MCF 10A (cell line): ENCODE results near the gene JPH3. TPM values are rescaled to one million over a fixed set of nuclear protein-coding genes. Genes with fewer than 3 reads are reported as not detected.

Experiments used
- BruUV-seq: library from RNA; stranded (reverse); fragments of 400-500 nt; replicated peaks from 2 replicates; lab custom pipeline; 2021; lab: Mats Ljungman, UMichigan
- CTCF ChIA-PET: fragments of 300-600 bp; sonication (Branson Sonifier 250); formaldehyde crosslinking; extraction: SDS; loops from one replicate; lab custom pipeline; 2021; ENCODE audit warnings: antibody characterized with exemption, inconsistent platforms; lab: Yijun Ruan, JAX
- POLR2A ChIA-PET: fragments of 300-600, 350-650 bp; sonication (Branson Sonifier 250); formaldehyde crosslinking; extraction: SDS; loops from one replicate; lab custom pipeline; 2020; ENCODE audit warnings: antibody characterized with exemption, inconsistent platforms; lab: Yijun Ruan, JAX
- DNase-seq: peaks from one replicate; pipeline ENCODE4 v3.0.0-alpha.2; 2018; ENCODE audit not compliant: unreplicated experiment
- H3K27ac Mint-ChIP-seq: one replicate; pipeline ENCODE4 v1.8.0; 2022; ENCODE audit warnings: mild to moderate bottlenecking, low read depth, mixed read lengths; ENCODE audit not compliant: unreplicated experiment
- H3K27me3 Mint-ChIP-seq: one replicate; pipeline ENCODE4 v1.8.0; 2022; ENCODE audit warnings: mixed read lengths; ENCODE audit not compliant: insufficient read depth, unreplicated experiment
- H3K36me3 Mint-ChIP-seq: one replicate; pipeline ENCODE4 v1.8.0; 2022; ENCODE audit warnings: mild to moderate bottlenecking, moderate library complexity, mixed read lengths; ENCODE audit not compliant: insufficient read depth, unreplicated experiment
- H3K4me1 Mint-ChIP-seq: one replicate; pipeline ENCODE4 v1.8.0; 2022; ENCODE audit warnings: mixed read lengths; ENCODE audit not compliant: insufficient read depth, unreplicated experiment
- H3K4me3 Mint-ChIP-seq: one replicate; pipeline ENCODE4 v1.8.0; 2022; ENCODE audit warnings: mild to moderate bottlenecking, moderate library complexity, mixed read lengths; ENCODE audit not compliant: unreplicated experiment
- H3K9me3 Mint-ChIP-seq: one replicate; pipeline ENCODE4 v1.8.0; 2022; ENCODE audit warnings: mixed read lengths; ENCODE audit not compliant: unreplicated experiment
- intact Hi-C: fragments of 100-400 bp; cut with micrococcal nuclease; formaldehyde crosslinking; loops from 2 replicates; pipeline ENCODE4 v1.14.1; 2022
- total RNA-seq: library from RNA; stranded (reverse); gene quantifications from 2 replicates; pipeline ENCODE4 v1.2.3, GENCODE V29; 2022
- TF ChIP-seq, protein P1 (sequence below): fragments of 200-600 bp; IDR thresholded peaks from one replicate; pipeline ENCODE4 v1.8.0; 2022; ENCODE audit warnings: antibody characterized with exemption, mild to moderate bottlenecking; ENCODE audit not compliant: unreplicated experiment

Gene JPH3
- total RNA-seq, 1 experiment from 2014 or later, result not detected

DNA sequence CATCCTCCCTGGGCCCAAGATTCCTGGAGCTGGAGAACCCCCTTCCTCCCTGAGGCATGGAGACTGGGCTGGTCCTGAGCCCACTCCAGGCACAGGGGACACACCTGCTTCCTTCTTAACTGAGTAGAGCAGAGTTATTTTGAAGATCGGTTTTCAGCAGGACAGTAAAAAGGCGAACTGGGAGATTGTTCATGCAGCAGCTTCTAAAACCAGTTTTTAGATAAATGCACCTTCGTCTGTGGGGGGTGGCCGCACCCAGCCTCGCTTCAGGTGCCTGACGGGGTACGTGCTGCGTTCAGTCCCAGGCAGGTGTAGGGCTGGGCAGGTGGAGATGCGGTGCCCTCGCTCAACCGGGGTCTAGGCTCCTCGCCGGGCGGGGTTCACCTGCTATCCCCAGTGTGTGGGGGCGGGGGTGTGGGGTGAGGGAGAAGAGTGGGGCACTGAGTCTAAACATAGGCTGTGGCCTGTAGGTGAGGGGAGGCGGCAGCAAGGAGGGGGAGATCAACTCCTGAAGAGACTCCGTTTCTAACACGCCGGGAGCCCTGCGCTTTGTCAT is 69.5 kb downstream of the JPH3 start:
- H3K4me1 Mint-ChIP-seq, result peaks cover 6% of the 10 kb centered on the region

DNA sequence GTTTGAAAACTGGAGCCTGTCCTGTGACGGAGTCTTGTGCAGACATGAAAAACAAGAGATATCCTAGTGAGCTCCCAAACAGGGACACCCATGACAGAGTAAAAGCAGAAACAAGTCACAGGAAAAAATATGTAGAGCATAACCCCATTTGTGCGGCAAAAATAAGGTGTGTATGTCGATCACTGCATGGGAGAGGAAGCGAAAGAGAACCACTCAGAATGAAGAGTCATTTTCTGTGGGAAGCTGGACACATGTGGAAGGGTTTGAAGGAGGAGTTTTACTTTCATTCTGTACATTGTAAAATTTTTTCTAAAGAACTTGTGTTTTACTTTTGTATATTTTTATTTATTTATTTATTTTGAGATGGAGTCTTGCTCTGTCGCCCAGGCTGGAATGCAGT is 72.1 kb downstream of the JPH3 start:
- Mint-ChIP-seq H3K27ac (no peak overlapping the region), H3K36me3 (peaks cover 13% of the 10 kb centered on the region), H3K4me1 (peaks cover 6% of the 10 kb centered on the region), H3K27me3 (peaks cover 24% of the 10 kb centered on the region), H3K4me3 (no peak overlapping the region), H3K9me3 (no peaks in the 10 kb centered on the region)
- DNase-seq, result no peak
- TF ChIP-seq, protein P1, sequence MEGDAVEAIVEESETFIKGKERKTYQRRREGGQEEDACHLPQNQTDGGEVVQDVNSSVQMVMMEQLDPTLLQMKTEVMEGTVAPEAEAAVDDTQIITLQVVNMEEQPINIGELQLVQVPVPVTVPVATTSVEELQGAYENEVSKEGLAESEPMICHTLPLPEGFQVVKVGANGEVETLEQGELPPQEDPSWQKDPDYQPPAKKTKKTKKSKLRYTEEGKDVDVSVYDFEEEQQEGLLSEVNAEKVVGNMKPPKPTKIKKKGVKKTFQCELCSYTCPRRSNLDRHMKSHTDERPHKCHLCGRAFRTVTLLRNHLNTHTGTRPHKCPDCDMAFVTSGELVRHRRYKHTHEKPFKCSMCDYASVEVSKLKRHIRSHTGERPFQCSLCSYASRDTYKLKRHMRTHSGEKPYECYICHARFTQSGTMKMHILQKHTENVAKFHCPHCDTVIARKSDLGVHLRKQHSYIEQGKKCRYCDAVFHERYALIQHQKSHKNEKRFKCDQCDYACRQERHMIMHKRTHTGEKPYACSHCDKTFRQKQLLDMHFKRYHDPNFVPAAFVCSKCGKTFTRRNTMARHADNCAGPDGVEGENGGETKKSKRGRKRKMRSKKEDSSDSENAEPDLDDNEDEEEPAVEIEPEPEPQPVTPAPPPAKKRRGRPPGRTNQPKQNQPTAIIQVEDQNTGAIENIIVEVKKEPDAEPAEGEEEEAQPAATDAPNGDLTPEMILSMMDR, result no peak
- POLR2A ChIA-PET, result no interaction called here
- intact Hi-C loops, result no loop called here
- no TSS peak for BruUV-seq
- CTCF ChIA-PET, result interaction anchor here (0.7 kb wide), 1 partner anchor 311 kb away, joined by 3 read pairs; no protein-coding TSS in a partner anchor

More for the DNA sequence above, 69.5 kb downstream of the JPH3 start:
- Mint-ChIP-seq H3K27ac (no peak overlapping the region), H3K4me3 (no peak overlapping the region), H3K27me3 (peaks cover 25% of the 10 kb centered on the region), H3K9me3 (no peaks in the 10 kb centered on the region), H3K36me3 (peaks cover 13% of the 10 kb centered on the region)
- TF ChIP-seq, protein P1, result no peak
- ChIA-PET POLR2A (no interaction called here), CTCF (no interaction called here)
- intact Hi-C loops, result no loop called here
- BruUV-seq, result no TSS peak
- DNase-seq, result no peak

DNA sequence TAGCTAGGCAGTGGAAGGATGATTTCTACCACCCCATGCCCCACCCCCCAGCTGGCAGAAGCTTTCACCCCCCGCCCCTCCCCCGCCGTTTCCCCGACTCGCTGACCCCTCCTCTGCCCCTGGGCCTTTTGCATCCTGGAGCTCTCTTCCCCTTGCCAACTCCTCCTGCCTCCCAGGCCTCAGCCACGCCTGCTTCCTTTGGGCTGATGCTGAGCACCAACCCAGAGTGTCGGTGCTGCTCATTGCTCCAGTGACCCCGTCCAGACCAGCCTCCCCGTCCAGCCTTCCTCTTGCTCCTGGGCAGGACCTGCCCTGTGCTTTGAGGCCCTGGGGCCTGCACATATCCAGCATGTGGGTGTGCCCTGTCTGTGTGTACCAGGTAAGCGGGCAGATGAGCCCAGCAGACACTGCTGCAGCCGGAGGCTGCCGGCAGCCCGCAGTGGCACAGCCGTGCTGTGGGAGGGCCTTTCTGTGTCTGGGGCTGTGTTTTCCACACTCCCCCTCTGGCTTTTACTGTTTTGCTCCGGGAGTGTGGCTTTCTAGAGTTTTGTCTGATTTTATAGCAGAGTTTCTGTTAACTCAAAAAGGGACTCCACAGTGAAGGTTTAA is 72.9 kb downstream of the JPH3 start:
- no peak overlapping the region for H3K4me3 Mint-ChIP-seq
- H3K36me3 Mint-ChIP-seq, result peaks cover 13% of the 10 kb centered on the region
- BruUV-seq, result no TSS peak
- CTCF ChIA-PET, result interaction anchor here (0.7 kb wide), 1 partner anchor 312 kb away, joined by 3 read pairs; no protein-coding TSS in a partner anchor
- H3K4me1 Mint-ChIP-seq, result peaks cover 6% of the 10 kb centered on the region
- peaks cover 24% of the 10 kb centered on the region for H3K27me3 Mint-ChIP-seq
- no peak for DNase-seq
- intact Hi-C loops, result no loop called here
- POLR2A ChIA-PET, result no interaction called here
- H3K9me3 Mint-ChIP-seq, result no peaks in the 10 kb centered on the region
- H3K27ac Mint-ChIP-seq, result no peak overlapping the region
- TF ChIP-seq, protein P1, result no peak

DNA sequence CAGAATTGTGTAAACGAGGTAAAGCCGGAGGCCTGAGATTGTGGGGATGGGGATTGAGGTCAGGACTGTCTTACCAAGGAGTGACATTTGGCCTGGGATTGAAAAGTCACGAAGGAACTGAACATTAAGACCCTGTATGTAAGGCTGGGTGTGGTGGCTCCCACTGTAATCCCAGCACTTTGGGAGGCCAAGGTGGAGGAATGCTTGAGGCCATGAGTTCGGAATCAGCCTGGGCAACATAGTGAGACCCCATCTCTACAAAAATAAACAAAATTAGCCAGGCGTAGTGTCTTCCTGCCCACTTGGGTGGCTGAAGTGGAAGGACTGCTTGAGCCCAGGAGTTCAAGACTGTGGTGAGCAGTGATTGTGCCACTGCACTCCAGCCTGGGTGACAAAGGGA is 75.5 kb downstream of the JPH3 start:
- ChIA-PET POLR2A (no interaction called here), CTCF (no interaction called here)
- Mint-ChIP-seq H3K9me3 (no peaks in the 10 kb centered on the region), H3K27ac (no peak overlapping the region), H3K27me3 (peaks cover 24% of the 10 kb centered on the region), H3K4me3 (no peak overlapping the region), H3K36me3 (peaks cover 6% of the 10 kb centered on the region), H3K4me1 (peaks cover 6% of the 10 kb centered on the region)
- no TSS peak for BruUV-seq
- intact Hi-C loops, result no loop called here
- TF ChIP-seq, protein P1, result no peak
- no peak for DNase-seq
